RWPE1 (cell line): ENCODE measurements around the gene NAA16.

Experiments used
- CTCF ChIA-PET: fragments of 350-600 bp; sonication (Branson Sonifier 250); formaldehyde crosslinking; extraction: SDS; loops from one replicate; lab custom pipeline; 2021; lab: Yijun Ruan, JAX
- POLR2A ChIA-PET: fragments of 400-600 bp; formaldehyde crosslinking; extraction: SDS; loops from one replicate; lab custom pipeline; 2020; ENCODE audit warnings: antibody characterized with exemption; ENCODE audit not compliant: low non-redundant PET; lab: Yijun Ruan, JAX
- DNase-seq: peaks from one replicate; pipeline ENCODE4 v3.0.0; 2012; ENCODE audit warnings: low spot score
- H3K27ac ChIP-seq: fragments of 450-650 bp; 2 replicates; pipeline ENCODE4 v1.5.1; 2017
- CTCF ChIP-seq: fragments of 450-650 bp; conservative IDR thresholded peaks from 2 replicates; pipeline ENCODE4 v1.5.1; 2017; ENCODE audit warnings: low read depth, mild to moderate bottlenecking

Gene NAA16

GRCh38 chr13:41302743-41303142, 8.3 kb upstream of the NAA16 start:
- CTCF ChIA-PET: interaction anchor here (0.5 kb wide), 1 partner anchor 1136 kb away, joined by 3 read pairs; no protein-coding TSS in a partner anchor
- no peak for DNase-seq
- no peak for TF ChIP-seq CTCF
- POLR2A ChIA-PET: no interaction called here
- H3K27ac ChIP-seq: no peak overlapping the region

GRCh38 chr13:41304551-41304950, 6.5 kb upstream of the NAA16 start:
- no peak for TF ChIP-seq CTCF
- CTCF ChIA-PET: interaction anchor here (0.5 kb wide), 1 partner anchor 29 kb away, joined by 3 read pairs; no protein-coding TSS in a partner anchor
- POLR2A ChIA-PET: no interaction called here
- no peak overlapping the region for H3K27ac ChIP-seq
- DNase-seq: no peak

- H3K27ac ChIP-seq: no peak overlapping the region
- no peak for TF ChIP-seq CTCF
- CTCF ChIA-PET: no interaction called here
- POLR2A ChIA-PET: no interaction called here
- DNase-seq: no peak
Measured at GRCh38 chr13:41306271-41307145, 4.6 kb upstream of the NAA16 start.

- no peak for TF ChIP-seq CTCF
- DNase-seq: no peak
- ChIA-PET CTCF (interaction anchor here (0.7 kb wide), 1 partner anchor 339 kb away, joined by 3 read pairs; no protein-coding TSS in a partner anchor), POLR2A (no interaction called here)
- no peak overlapping the region for H3K27ac ChIP-seq
Measured at GRCh38 chr13:41307884-41308640, 3.0 kb upstream of the NAA16 start.

- POLR2A ChIA-PET: no interaction called here
- DNase-seq: peak; percentile 29
- peak overlapping the region; percentile 94 for H3K27ac ChIP-seq
- CTCF ChIA-PET: interaction anchor here (0.5 kb wide), 1 partner anchor 146 kb away, joined by 3 read pairs; no protein-coding TSS in a partner anchor
- TF ChIP-seq CTCF: no peak
Measured at GRCh38 chr13:41311406-41312175, 524 bp downstream of the NAA16 start.

- peak; percentile 33 for DNase-seq
- TF ChIP-seq CTCF: no peak
- POLR2A ChIA-PET: no interaction called here
- CTCF ChIA-PET: interaction anchor here (0.5 to 0.6 kb wide), 2 partner anchors 147 to 1003 kb away, joined by 3 to 4 read pairs; no protein-coding TSS in a partner anchor
- H3K27ac ChIP-seq: peak overlapping the region; percentile 94
Measured at GRCh38 chr13:41312176-41312500, 1.1 kb downstream of the NAA16 start.
